Psoas muscle (tissue), 8 donors: ENCODE results near the gene MYDGF. TPM values are rescaled to one million over a fixed set of nuclear protein-coding genes. Genes with fewer than 3 reads are reported as not detected.

Experiments
- ATAC-seq, 4 donors: fragments of 200-7000 bp; cut with Tn5 transposase; one replicate each; pipeline ENCODE4 v1.9.1; 2020; ENCODE audit warnings: moderate library complexity in 3 of 4, mild to moderate bottlenecking in 2 of 4
- DNase-seq, 2 donors: peaks; one replicate each; pipeline ENCODE4 v3.0.0-alpha.2; 2020
- H3K27ac ChIP-seq: fragments of 200-600 bp; one replicate; pipeline ENCODE4 v1.8.0; 2022
- H3K27me3 ChIP-seq, 3 donors: fragments of 200-600 bp in 1 of 3; one replicate each; pipeline versions ENCODE4 v1.6.1 to v1.8.0; 2013 to 2022; ENCODE audit warnings: low read length in 2 of 3, mild to moderate bottlenecking in 2 of 3, moderate library complexity in 1 of 3; ENCODE audit not compliant: insufficient read depth in 3 of 3
- H3K36me3 ChIP-seq, 2 donors: fragments of 200-600 bp in 1 of 2; one replicate each; pipeline versions ENCODE4 v1.6.1 to v1.8.0; 2013 to 2022; ENCODE audit warnings: low read depth in 1 of 2, mild to moderate bottlenecking in 1 of 2, moderate library complexity in 1 of 2; ENCODE audit not compliant: insufficient read depth in 1 of 2
- H3K4me1 ChIP-seq: fragments of 200-600 bp; one replicate; pipeline ENCODE4 v1.8.0; 2022
- H3K4me3 ChIP-seq: fragments of 200-600 bp; one replicate; pipeline ENCODE4 v1.8.0; 2022; ENCODE audit warnings: mild to moderate bottlenecking
- H3K9me3 ChIP-seq: fragments of 200-600 bp; one replicate; pipeline ENCODE4 v1.8.0; 2022
- WGBS, 3 donors: extraction: QIAGEN DNeasy Blood & Tissue Kit; methylation state at CpG; one replicate each; pipeline versions ENCODE4 v1.1.6 to v1.1.7; 2013; 5-methylcytosine and 5-hydroxymethylcytosine counted together
- intact Hi-C, 2 donors: fragments of 100-400 bp; cut with DNase I; formaldehyde crosslinking; loops; one replicate each; pipeline versions ENCODE4 v1.11.0 to v1.14.2; 2022
- polyA plus RNA-seq, 3 donors: library from polyadenylated mRNA; stranded (reverse); fragments of 200-250 nt; gene quantifications; one replicate each; pipeline ENCODE4 v1.2.3, GENCODE V29; 2013
- total RNA-seq, 4 donors: library from RNA; stranded (reverse); fragmentation: NEBNext Ultra II Directional in 2 of 4; extraction: Animal tissue kit (Norgen Biotek cat#: 25700) in 2 of 4; gene quantifications; one replicate each; pipeline versions ENCODE4 v1.2.1 to v1.2.4, GENCODE V29; 2021 to 2023
- TF ChIP-seq, protein P1 (sequence below): fragments of 200-600 bp; IDR thresholded peaks from one replicate; pipeline ENCODE4 v1.8.0; 2022; ENCODE audit warnings: antibody characterized with exemption
- donor health status: healthy with polysubstance abuse.
- donor health status: DM: no; HTN: no; CAD: no; lungs with moderate emphysema.
- donor health status: Bipolar disorder and iron deficiency.
- donor health status: healthy.
- donor health status: DM: yes; HTN: yes; CAD: no.
- donor health status: DM: no; HTN: no; CAD: no.
- donor health status: DM: no; HTN: no; CAD: no.
- donor health status: DM: yes; HTN: yes; CAD: no.

The MYDGF gene
- total and polyA plus RNA-seq, 7 donors, result 11.4 to 164 (median 23.9) TPM

DNA sequence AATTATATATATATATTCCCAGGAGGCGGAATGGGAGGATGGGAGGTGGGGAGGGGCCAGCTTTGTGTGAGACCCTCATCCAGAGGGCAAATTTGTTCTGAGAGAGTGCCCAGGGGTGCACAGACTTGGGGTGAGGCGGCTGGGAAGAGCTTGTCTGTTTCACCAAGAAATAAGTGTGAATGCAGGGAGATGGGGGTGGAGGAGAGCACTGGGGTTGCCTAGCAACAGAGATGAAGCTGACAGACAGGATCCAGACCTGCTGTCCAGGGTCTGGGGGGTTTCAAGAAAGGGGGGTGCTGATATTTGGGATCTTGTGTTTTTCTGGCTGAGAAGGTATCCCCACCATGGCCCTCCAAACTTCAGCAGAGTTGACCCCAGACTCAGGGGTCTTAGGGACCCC lies 49.5 kb downstream of the MYDGF start:
- no peak overlapping the region for H3K4me3 ChIP-seq
- no peaks in the 10 kb centered on the region for H3K9me3 ChIP-seq
- ATAC-seq (no peak), DNase-seq (no peak)
- H3K4me1 ChIP-seq, result no peaks in the 10 kb centered on the region
- WGBS, 3 donors, result 65 to 73% (median 70%) methylated on average over 2 of the region's 2 CpGs
- H3K27me3 ChIP-seq, result peaks cover 0 to 15% (median 2%) of the 10 kb centered on the region in 3 donors
- intact Hi-C loops, result no loop called here
- no peak overlapping the region for H3K27ac ChIP-seq
- H3K36me3 ChIP-seq, result no peaks in the 10 kb centered on the region
- TF ChIP-seq, protein P1, sequence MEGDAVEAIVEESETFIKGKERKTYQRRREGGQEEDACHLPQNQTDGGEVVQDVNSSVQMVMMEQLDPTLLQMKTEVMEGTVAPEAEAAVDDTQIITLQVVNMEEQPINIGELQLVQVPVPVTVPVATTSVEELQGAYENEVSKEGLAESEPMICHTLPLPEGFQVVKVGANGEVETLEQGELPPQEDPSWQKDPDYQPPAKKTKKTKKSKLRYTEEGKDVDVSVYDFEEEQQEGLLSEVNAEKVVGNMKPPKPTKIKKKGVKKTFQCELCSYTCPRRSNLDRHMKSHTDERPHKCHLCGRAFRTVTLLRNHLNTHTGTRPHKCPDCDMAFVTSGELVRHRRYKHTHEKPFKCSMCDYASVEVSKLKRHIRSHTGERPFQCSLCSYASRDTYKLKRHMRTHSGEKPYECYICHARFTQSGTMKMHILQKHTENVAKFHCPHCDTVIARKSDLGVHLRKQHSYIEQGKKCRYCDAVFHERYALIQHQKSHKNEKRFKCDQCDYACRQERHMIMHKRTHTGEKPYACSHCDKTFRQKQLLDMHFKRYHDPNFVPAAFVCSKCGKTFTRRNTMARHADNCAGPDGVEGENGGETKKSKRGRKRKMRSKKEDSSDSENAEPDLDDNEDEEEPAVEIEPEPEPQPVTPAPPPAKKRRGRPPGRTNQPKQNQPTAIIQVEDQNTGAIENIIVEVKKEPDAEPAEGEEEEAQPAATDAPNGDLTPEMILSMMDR, result no peak

DNA sequence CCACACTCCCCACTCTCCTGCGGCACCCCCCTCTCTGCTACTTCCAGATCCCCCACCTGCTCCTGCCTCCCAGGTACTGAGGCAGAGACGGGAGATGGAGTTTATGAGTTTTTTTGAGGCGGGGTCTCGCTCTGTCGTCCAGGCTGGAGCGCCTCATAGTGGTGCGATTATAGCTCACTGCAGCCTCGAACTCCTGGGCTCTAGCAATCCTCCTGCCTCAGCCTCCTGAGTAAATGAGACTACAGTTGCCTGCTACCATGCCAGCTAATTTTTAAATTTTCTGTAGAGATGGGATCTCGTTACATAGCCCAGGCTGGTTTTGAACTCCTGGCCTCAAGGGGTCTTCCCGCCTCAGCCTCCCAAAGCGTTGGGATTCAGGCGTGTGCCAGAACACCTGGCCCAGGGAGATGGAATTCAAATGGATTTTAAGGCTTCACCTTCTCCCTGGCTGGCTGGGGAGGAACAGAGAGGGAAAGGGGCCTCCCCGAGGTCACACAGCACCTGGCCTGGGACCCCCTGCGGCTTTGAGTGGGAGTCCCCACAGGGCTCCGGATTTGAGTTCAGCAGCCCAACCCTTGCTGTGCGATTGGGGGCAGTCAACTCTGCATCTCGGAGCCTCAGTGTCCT lies 50.4 kb downstream of the MYDGF start:
- 60 to 68% (median 60%) methylated on average over 17 of the region's 17 CpGs for WGBS, 3 donors
- Histone ChIP-seq H3K4me3 (no peak overlapping the region), H3K27me3 (peaks cover 0 to 15% (median 2%) of the 10 kb centered on the region in 3 donors), H3K9me3 (no peaks in the 10 kb centered on the region), H3K4me1 (no peaks in the 10 kb centered on the region), H3K27ac (no peak overlapping the region), H3K36me3 (no peaks in the 10 kb centered on the region)
- DNase-seq (no peak), ATAC-seq (no peak)
- intact Hi-C loops, result no loop called here
- TF ChIP-seq, protein P1, result no peak

DNA sequence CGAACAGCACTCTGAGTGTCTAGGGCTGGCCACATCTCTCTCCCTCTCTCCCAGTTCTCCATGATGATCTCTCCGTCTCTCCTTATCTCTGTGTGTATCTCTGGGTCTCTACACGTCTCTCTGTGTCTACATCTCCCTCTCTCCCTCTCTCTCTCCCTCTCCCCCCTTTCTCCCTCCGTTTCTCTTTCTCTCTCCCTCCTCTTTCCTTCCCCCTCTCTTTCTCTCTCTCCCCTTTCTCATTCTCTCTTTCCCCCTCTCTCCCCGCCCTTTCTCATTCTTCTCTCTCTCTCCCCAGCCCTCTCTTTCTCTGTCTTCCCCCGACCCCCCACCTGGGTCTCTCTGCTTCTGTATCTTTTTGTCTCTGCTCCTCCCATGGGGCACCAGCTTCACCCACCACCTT lies 52.1 kb downstream of the MYDGF start:
- Histone ChIP-seq H3K27me3 (peaks cover 0 to 15% (median 2%) of the 10 kb centered on the region in 3 donors), H3K9me3 (no peaks in the 10 kb centered on the region), H3K36me3 (no peaks in the 10 kb centered on the region), H3K27ac (no peak overlapping the region), H3K4me3 (no peak overlapping the region), H3K4me1 (no peaks in the 10 kb centered on the region)
- no peak for ATAC-seq
- 50 to 64% (median 57%) methylated on average over 6 of the region's 6 CpGs for WGBS, 3 donors
- TF ChIP-seq, protein P1, result no peak
- intact Hi-C loops, result no loop called here
- DNase-seq, result no peak

DNA sequence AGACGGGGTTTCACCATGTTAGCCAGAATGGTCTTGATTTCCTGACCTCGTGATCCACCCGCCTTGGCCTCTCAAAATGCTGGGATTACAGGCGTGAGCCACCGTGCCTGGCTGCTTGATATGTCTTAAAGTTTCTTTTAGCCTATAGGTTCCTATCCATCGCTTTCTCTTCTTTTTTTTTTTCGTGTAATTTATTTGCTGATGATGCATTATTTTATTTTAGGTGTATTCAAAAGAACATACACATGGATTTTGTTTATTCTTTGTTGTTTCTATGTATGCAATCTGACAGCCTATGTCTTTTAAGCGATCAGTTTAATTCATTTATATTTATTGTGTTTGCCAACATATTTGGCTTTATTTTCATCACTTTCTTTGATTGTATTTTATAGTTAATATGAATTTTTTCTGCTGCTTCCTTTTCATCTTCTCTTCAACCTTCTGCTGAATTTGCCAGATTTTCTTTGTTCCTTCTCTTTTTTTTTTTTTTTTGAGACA lies 56.8 kb downstream of the MYDGF start:
- DNase-seq, result no peak
- no peak for ATAC-seq
- Histone ChIP-seq H3K27ac (no peak overlapping the region), H3K36me3 (no peaks in the 10 kb centered on the region), H3K9me3 (no peaks in the 10 kb centered on the region), H3K4me1 (peaks cover 10% of the 10 kb centered on the region), H3K4me3 (no peak overlapping the region), H3K27me3 (no peaks in the 10 kb centered on the region)
- TF ChIP-seq, protein P1, result no peak
- intact Hi-C loops, result no loop called here
- 89 to 92% (median 90%) methylated on average over 8 of the region's 8 CpGs for WGBS, 3 donors
